HepG2 (cell line): Measurements from ENCODE around the gene LRRC74B.

Source experiments
- PHB2 ChIP-seq: fragments of 450-650 bp; IDR thresholded peaks from 2 replicates; pipeline ENCODE4 v1.6.1; 2018; ENCODE audit not compliant: partially characterized antibody
- RAD21 ChIP-seq: fragments of 450-650 bp; formaldehyde crosslinking; IDR thresholded peaks from 2 replicates; pipeline ENCODE4 v1.5.0; 2020; ENCODE audit warnings: mild to moderate bottlenecking
- ZNF253 ChIP-seq: sonication (generic); formaldehyde crosslinking; IDR thresholded peaks from 2 replicates; pipeline ENCODE4 v1.8.0; 2022; ENCODE audit warnings: mild to moderate bottlenecking, missing genetic modification reagents, borderline replicate concordance
- ZNF777 ChIP-seq: sonication (generic); formaldehyde crosslinking; IDR thresholded peaks from 2 replicates; pipeline ENCODE4 v1.4.0; 2020; ENCODE audit warnings: missing genetic modification reagents
- TF ChIP-seq, protein P1 (sequence below): sonication (generic); formaldehyde crosslinking; IDR thresholded peaks from 2 replicates; pipeline ENCODE4 v1.5.0; 2020; ENCODE audit warnings: mild to moderate bottlenecking, missing genetic modification reagents, moderate library complexity
- TF ChIP-seq, protein P2 (sequence below): sonication (generic); formaldehyde crosslinking; IDR thresholded peaks from 2 replicates; pipeline ENCODE4 v1.4.0; 2020; ENCODE audit warnings: missing genetic modification reagents
- TF ChIP-seq, protein P3 (sequence below), 2 experiments: IDR thresholded peaks; 2 replicates each; pipeline ENCODE4 v1.6.1; 2011 to 2012; ENCODE audit warnings: low read length in 2 of 2, borderline replicate concordance in 1 of 2, low read depth in 1 of 2, mild to moderate bottlenecking in 1 of 2, moderate library complexity in 1 of 2

DNA sequence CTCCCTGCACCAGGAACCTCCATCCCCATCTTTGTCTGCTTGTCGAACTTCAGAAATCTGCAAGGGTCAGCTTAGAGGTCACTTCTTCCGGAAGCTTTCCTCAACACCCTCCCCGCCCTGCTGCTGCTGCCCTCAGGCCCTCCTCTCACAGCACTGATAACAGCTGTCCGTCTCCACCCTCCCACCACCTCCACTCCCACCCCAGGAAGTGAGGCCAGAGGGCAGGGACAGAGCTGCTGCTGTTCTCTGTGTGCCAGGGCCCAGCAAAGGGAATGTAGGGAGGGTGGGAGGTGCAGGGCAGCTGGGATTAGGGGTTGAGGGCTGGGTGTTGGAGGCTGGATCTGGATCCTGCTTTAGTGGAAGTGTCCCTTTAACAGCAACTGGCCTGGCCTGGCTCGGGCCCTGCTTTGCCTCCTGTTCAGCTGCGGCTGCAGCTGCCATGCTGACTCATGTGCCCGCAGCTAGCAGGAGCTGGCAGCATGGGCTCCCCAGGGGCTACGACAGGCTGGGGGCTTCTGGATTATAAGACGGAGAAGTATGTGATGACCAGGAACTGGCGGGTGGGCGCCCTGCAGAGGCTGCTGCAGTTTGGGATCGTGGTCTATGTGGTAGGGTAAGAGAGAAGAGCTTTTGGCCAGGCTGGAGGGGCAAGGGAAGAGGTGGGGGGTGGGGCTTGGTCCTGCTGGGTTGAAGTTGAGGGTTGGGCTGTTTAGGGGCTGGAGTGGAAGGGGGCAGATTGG is 30.9 kb upstream of the LRRC74B start, which contains the start of gene P2RX6:
- no peak for TF ChIP-seq RAD21 (CRISPR knock-in tag)
- TF ChIP-seq ZNF253 (CRISPR knock-in tag), result no peak
- TF ChIP-seq, protein P1, sequence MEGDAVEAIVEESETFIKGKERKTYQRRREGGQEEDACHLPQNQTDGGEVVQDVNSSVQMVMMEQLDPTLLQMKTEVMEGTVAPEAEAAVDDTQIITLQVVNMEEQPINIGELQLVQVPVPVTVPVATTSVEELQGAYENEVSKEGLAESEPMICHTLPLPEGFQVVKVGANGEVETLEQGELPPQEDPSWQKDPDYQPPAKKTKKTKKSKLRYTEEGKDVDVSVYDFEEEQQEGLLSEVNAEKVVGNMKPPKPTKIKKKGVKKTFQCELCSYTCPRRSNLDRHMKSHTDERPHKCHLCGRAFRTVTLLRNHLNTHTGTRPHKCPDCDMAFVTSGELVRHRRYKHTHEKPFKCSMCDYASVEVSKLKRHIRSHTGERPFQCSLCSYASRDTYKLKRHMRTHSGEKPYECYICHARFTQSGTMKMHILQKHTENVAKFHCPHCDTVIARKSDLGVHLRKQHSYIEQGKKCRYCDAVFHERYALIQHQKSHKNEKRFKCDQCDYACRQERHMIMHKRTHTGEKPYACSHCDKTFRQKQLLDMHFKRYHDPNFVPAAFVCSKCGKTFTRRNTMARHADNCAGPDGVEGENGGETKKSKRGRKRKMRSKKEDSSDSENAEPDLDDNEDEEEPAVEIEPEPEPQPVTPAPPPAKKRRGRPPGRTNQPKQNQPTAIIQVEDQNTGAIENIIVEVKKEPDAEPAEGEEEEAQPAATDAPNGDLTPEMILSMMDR (CRISPR knock-in tag), result no peak
- TF ChIP-seq, protein P2, sequence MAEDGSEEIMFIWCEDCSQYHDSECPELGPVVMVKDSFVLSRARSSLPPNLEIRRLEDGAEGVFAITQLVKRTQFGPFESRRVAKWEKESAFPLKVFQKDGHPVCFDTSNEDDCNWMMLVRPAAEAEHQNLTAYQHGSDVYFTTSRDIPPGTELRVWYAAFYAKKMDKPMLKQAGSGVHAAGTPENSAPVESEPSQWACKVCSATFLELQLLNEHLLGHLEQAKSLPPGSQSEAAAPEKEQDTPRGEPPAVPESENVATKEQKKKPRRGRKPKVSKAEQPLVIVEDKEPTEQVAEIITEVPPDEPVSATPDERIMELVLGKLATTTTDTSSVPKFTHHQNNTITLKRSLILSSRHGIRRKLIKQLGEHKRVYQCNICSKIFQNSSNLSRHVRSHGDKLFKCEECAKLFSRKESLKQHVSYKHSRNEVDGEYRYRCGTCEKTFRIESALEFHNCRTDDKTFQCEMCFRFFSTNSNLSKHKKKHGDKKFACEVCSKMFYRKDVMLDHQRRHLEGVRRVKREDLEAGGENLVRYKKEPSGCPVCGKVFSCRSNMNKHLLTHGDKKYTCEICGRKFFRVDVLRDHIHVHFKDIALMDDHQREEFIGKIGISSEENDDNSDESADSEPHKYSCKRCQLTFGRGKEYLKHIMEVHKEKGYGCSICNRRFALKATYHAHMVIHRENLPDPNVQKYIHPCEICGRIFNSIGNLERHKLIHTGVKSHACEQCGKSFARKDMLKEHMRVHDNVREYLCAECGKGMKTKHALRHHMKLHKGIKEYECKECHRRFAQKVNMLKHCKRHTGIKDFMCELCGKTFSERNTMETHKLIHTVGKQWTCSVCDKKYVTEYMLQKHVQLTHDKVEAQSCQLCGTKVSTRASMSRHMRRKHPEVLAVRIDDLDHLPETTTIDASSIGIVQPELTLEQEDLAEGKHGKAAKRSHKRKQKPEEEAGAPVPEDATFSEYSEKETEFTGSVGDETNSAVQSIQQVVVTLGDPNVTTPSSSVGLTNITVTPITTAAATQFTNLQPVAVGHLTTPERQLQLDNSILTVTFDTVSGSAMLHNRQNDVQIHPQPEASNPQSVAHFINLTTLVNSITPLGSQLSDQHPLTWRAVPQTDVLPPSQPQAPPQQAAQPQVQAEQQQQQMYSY (CRISPR knock-in tag), result no peak
- TF ChIP-seq ZNF777 (CRISPR knock-in tag), result no peak
- TF ChIP-seq, protein P3, sequence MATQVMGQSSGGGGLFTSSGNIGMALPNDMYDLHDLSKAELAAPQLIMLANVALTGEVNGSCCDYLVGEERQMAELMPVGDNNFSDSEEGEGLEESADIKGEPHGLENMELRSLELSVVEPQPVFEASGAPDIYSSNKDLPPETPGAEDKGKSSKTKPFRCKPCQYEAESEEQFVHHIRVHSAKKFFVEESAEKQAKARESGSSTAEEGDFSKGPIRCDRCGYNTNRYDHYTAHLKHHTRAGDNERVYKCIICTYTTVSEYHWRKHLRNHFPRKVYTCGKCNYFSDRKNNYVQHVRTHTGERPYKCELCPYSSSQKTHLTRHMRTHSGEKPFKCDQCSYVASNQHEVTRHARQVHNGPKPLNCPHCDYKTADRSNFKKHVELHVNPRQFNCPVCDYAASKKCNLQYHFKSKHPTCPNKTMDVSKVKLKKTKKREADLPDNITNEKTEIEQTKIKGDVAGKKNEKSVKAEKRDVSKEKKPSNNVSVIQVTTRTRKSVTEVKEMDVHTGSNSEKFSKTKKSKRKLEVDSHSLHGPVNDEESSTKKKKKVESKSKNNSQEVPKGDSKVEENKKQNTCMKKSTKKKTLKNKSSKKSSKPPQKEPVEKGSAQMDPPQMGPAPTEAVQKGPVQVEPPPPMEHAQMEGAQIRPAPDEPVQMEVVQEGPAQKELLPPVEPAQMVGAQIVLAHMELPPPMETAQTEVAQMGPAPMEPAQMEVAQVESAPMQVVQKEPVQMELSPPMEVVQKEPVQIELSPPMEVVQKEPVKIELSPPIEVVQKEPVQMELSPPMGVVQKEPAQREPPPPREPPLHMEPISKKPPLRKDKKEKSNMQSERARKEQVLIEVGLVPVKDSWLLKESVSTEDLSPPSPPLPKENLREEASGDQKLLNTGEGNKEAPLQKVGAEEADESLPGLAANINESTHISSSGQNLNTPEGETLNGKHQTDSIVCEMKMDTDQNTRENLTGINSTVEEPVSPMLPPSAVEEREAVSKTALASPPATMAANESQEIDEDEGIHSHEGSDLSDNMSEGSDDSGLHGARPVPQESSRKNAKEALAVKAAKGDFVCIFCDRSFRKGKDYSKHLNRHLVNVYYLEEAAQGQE (IDR thresholded peaks at IDR 0.05; ENCODE audit: borderline replicate concordance in 1 of 2, low read depth in 1 of 2, low read length in 2 of 2), result no peak; a peak in 1 of 4 replicates
- no peak for TF ChIP-seq PHB2
